ENCODE data around the gene DCAF8.

GRCh38 chr1:160309571-160309970 lies 47.2 kb upstream of the DCAF8 start:
- TF ChIP-seq CEBPB (IDR thresholded peaks at IDR 0.05; ENCODE audit: low read depth, low read length) (no peak), POLR2A (IDR thresholded peaks at IDR 0.05; ENCODE audit: low read depth, low read length) (no peak), MAFK (IDR thresholded peaks at IDR 0.05; ENCODE audit: low read depth, low read length) (no peak)

Measured in IMR-90 (cell line).